Kidney (tissue), 14 donors: ENCODE data around the gene UBP1. TPM values are rescaled to one million over a fixed set of nuclear protein-coding genes. Genes with fewer than 3 reads are reported as not detected.

Experiments used
- DNase-seq, 5 donors: peaks; one replicate each; pipeline ENCODE4 v3.0.0-alpha.2; 2013 to 2020
- FAIRE-seq: peaks from 2 replicates; lab custom pipeline; 2012; peaks lifted over from hg19 to GRCh38; lab: Jason Lieb, UNC
- H3K27ac ChIP-seq, 2 donors: one replicate each; pipeline ENCODE4 v1.7.0; 2013; ENCODE audit warnings: low read depth in 2 of 2, low read length in 2 of 2, inconsistent platforms in 1 of 2
- H3K27me3 ChIP-seq: one replicate; pipeline ENCODE4 v1.7.1; 2013; ENCODE audit warnings: low read length, inconsistent platforms; ENCODE audit not compliant: control insufficient read depth, insufficient read depth
- H3K36me3 ChIP-seq, 3 donors: one replicate each; pipeline versions ENCODE4 v1.7.0 to v1.7.1; 2013; ENCODE audit warnings: low read length in 3 of 3, control low read depth in 1 of 3, inconsistent platforms in 1 of 3; ENCODE audit not compliant: insufficient read depth in 3 of 3, control insufficient read depth in 2 of 3
- H3K4me1 ChIP-seq, 3 donors: one replicate each; pipeline versions ENCODE4 v1.7.0 to v1.7.1; 2013; ENCODE audit warnings: low read length in 3 of 3, inconsistent platforms in 1 of 3, low read depth in 1 of 3; ENCODE audit not compliant: control insufficient read depth in 2 of 3, insufficient read depth in 2 of 3
- H3K4me3 ChIP-seq, 3 donors: one replicate each; pipeline versions ENCODE4 v1.7.0 to v1.8.1; 2013; ENCODE audit warnings: low read length in 3 of 3, control low read depth in 1 of 3, inconsistent platforms in 1 of 3
- H3K9ac ChIP-seq, 3 donors: one replicate each; pipeline versions ENCODE4 v1.7.0 to v1.7.1; 2013; ENCODE audit warnings: low read length in 3 of 3, control low read depth in 1 of 3, inconsistent platforms in 1 of 3
- H3K9me3 ChIP-seq, 3 donors: one replicate each; pipeline versions ENCODE4 v1.7.0 to v1.7.1; 2013; ENCODE audit warnings: low read length in 3 of 3, control low read depth in 1 of 3, inconsistent platforms in 1 of 3; ENCODE audit not compliant: control insufficient read depth in 2 of 3, insufficient read depth in 1 of 3
- CTCF ChIP-seq: IDR thresholded peaks from 3 replicates; pipeline ENCODE4 v1.5.1; 2012; ENCODE audit warnings: mild to moderate bottlenecking, moderate library complexity, borderline replicate concordance; ENCODE audit not compliant: insufficient read depth; ENCODE audit errors: extremely low read depth
- intact Hi-C: fragments of 100-400 bp; cut with DNase I; formaldehyde crosslinking; loops from one replicate; pipeline ENCODE4 v1.11.1; 2022
- polyA plus RNA-seq: library from polyadenylated mRNA; stranded (reverse); fragments of 350-450 nt; fragmentation: Illumina TruSeq; extraction: RNeasy Lipid Tissue Mini Kit (QIAGEN cat#74804); gene quantifications from one replicate; pipeline ENCODE4 v1.2.3, GENCODE V29; 2014; ENCODE audit warnings: low read depth, low replicate concordance; ENCODE audit not compliant: insufficient read depth
- total RNA-seq: library from RNA; stranded (reverse); fragmentation: NEBNext Ultra II Directional; extraction: Animal tissue kit (Norgen Biotek cat#: 25700); gene quantifications from one replicate; pipeline ENCODE4 v1.2.1, GENCODE V29; 2021
- donor health status: control.
- donor health status: control.
- donor health status: control.
- donor health status: control.
- donor health status: control.
- donor health status: DM: yes; HTN: yes; CAD: no.
- donor health status: Normal renal cell carcinoma (clear cell type).

UBP1 gene
- total and polyA plus RNA-seq, 2 donors from 2014 or later, result 20.4 to 57.0 TPM

GRCh38 chr3:33363113-33363800 lies 76.9 kb downstream of the UBP1 start:
- no peak overlapping the region for H3K4me3 ChIP-seq
- no peaks in the 10 kb centered on the region for H3K36me3 ChIP-seq
- no peaks in the 10 kb centered on the region for H3K4me1 ChIP-seq
- no peak overlapping the region for H3K27ac ChIP-seq
- no peaks in the 10 kb centered on the region for H3K9me3 ChIP-seq
- intact Hi-C loops, result no loop called here
- H3K9ac ChIP-seq, result no peak overlapping the region
- FAIRE-seq, result no peak
- no peak for TF ChIP-seq CTCF
- no peak for DNase-seq
- H3K27me3 ChIP-seq, result no peaks in the 10 kb centered on the region

GRCh38 chr3:33360136-33360825 lies 79.9 kb downstream of the UBP1 start:
- intact Hi-C loops, result no loop called here
- Histone ChIP-seq H3K9me3 (no peaks in the 10 kb centered on the region), H3K9ac (no peak overlapping the region), H3K36me3 (no peaks in the 10 kb centered on the region), H3K4me1 (no peaks in the 10 kb centered on the region), H3K27ac (no peak overlapping the region), H3K4me3 (no peak overlapping the region), H3K27me3 (no peaks in the 10 kb centered on the region)
- FAIRE-seq, result no peak
- no peak for TF ChIP-seq CTCF
- DNase-seq, result no peak

- TF ChIP-seq CTCF, result no peak
- intact Hi-C loops, result no loop called here
- Histone ChIP-seq H3K9ac (no peak overlapping the region), H3K4me1 (no peaks in the 10 kb centered on the region), H3K27me3 (no peaks in the 10 kb centered on the region), H3K36me3 (no peaks in the 10 kb centered on the region), H3K27ac (no peak overlapping the region), H3K9me3 (no peaks in the 10 kb centered on the region), H3K4me3 (no peak overlapping the region)
- DNase-seq (no peak), FAIRE-seq (no peak)
Measured at GRCh38 chr3:33358172-33358781, 81.9 kb downstream of the UBP1 start.
